Endothelial cell of umbilical vein (primary cell): Measurements from ENCODE around the gene TP73. TPM values are rescaled to one million over a fixed set of nuclear protein-coding genes. Genes with fewer than 3 reads are reported as not detected.

ENCODE experiments used
- BruUV-seq: library from RNA; stranded (reverse); fragments of 400-500 nt; replicated peaks from 2 replicates; lab custom pipeline; 2021; lab: Mats Ljungman, UMichigan
- CTCF ChIA-PET: fragments of 300-600, 350-600 bp; sonication (Branson Sonifier 250); formaldehyde crosslinking; loops from one replicate; lab custom pipeline; 2021; ENCODE audit warnings: antibody characterized with exemption, inconsistent platforms; lab: Charles Lee
- POLR2A ChIA-PET: fragments of 300-600, 350-600 bp; sonication (Branson Sonifier 250); formaldehyde crosslinking; loops from one replicate; lab custom pipeline; 2021; ENCODE audit warnings: antibody characterized with exemption, inconsistent platforms; lab: Charles Lee
- DNase-seq: peaks from one replicate; pipeline ENCODE4 v3.0.0-alpha.2; 2011; ENCODE audit warnings: low read depth, low spot score
- FAIRE-seq: peaks from 2 replicates; lab custom pipeline; 2011; peaks lifted over from hg19 to GRCh38; lab: Jason Lieb, UNC
- H2AFZ ChIP-seq: 2 replicates; pipeline ENCODE4 v1.6.0; 2012; ENCODE audit warnings: low read depth, low read length, control low read depth, inconsistent platforms
- H3K27ac ChIP-seq: 2 replicates; pipeline ENCODE4 v1.5.1; 2011; ENCODE audit warnings: low read depth, mild to moderate bottlenecking, control low read depth, low read length, moderate library complexity; ENCODE audit not compliant: insufficient read depth
- H3K27me3 ChIP-seq, 2 experiments: 2 replicates each; pipeline versions ENCODE4 v1.6.0 to v1.6.1; 2011; ENCODE audit warnings: low read length in 2 of 2, mixed read lengths in 1 of 2; ENCODE audit not compliant: control insufficient read depth in 2 of 2, insufficient read depth in 2 of 2
- H3K36me3 ChIP-seq, 2 experiments: 2 replicates in 1 of 2; 3 replicates in 1 of 2; pipeline ENCODE4 v1.5.1; 2011; ENCODE audit warnings: low read length in 2 of 2, mild to moderate bottlenecking in 1 of 2, moderate library complexity in 1 of 2; ENCODE audit not compliant: control insufficient read depth in 2 of 2, insufficient read depth in 2 of 2; ENCODE audit errors: extremely low read depth in 1 of 2
- H3K4me1 ChIP-seq: 3 replicates; pipeline ENCODE4 v1.5.1; 2011; ENCODE audit warnings: mild to moderate bottlenecking, low read length; ENCODE audit not compliant: control insufficient read depth, insufficient read depth; ENCODE audit errors: extremely low read depth
- H3K4me2 ChIP-seq: 2 replicates; pipeline ENCODE4 v1.6.1; 2011; ENCODE audit warnings: low read length, control low read depth, mixed read lengths; ENCODE audit not compliant: insufficient read depth
- H3K4me3 ChIP-seq, 3 experiments: fragments of 200-600 bp in 1 of 3; sonication (generic), shearing (Covaris generic) in 1 of 3; replicated peaks in 1 of 3; 2 replicates each; pipeline ENCODE4 v1.5.1; 2011 to 2016; ENCODE audit warnings: control low read depth in 3 of 3, low read length in 3 of 3, mild to moderate bottlenecking in 2 of 3, inconsistent platforms in 1 of 3, low read depth in 1 of 3, moderate library complexity in 1 of 3; ENCODE audit not compliant: insufficient read depth in 1 of 3
- H3K79me2 ChIP-seq: 2 replicates; pipeline ENCODE4 v1.6.0; 2012; ENCODE audit warnings: low read length, inconsistent platforms; ENCODE audit not compliant: control insufficient read depth, insufficient read depth
- H3K9ac ChIP-seq: replicated peaks from 2 replicates; pipeline ENCODE3; 2011; ENCODE audit warnings: low read length, control low read depth; ENCODE audit not compliant: insufficient read depth; ENCODE audit errors: extremely low read depth
- H3K9me1 ChIP-seq: replicated peaks from 3 replicates; pipeline ENCODE4 v1.6.0; 2011; ENCODE audit warnings: mild to moderate bottlenecking, low read length; ENCODE audit not compliant: control insufficient read depth, insufficient read depth; ENCODE audit errors: extremely low read depth
- H3K9me3 ChIP-seq: replicated peaks from 2 replicates; pipeline ENCODE4 v1.5.1; 2012; ENCODE audit warnings: low read length, inconsistent platforms; ENCODE audit not compliant: control insufficient read depth, insufficient read depth
- H4K20me1 ChIP-seq: replicated peaks from 2 replicates; pipeline ENCODE3; 2011; ENCODE audit warnings: mild to moderate bottlenecking, low read length; ENCODE audit not compliant: control insufficient read depth, insufficient read depth; ENCODE audit errors: extremely low read depth
- EZH2 ChIP-seq: IDR thresholded peaks from 2 replicates; pipeline ENCODE4 v1.6.1; 2012; ENCODE audit warnings: borderline replicate concordance, low read depth, mild to moderate bottlenecking, moderate library complexity, low read length, inconsistent platforms; ENCODE audit not compliant: severe bottlenecking
- FOS ChIP-seq: IDR thresholded peaks from 2 replicates; pipeline ENCODE4 v1.6.1; 2011; ENCODE audit warnings: mild to moderate bottlenecking, low read length, moderate library complexity, borderline replicate concordance; ENCODE audit not compliant: insufficient read depth
- GATA2 ChIP-seq: IDR thresholded peaks from 2 replicates; pipeline ENCODE4 v1.7.0; 2011; ENCODE audit warnings: low read depth, mild to moderate bottlenecking, moderate library complexity, mixed read lengths, low read length; ENCODE audit not compliant: insufficient read length, insufficient read depth
- JUN ChIP-seq: IDR thresholded peaks from 2 replicates; pipeline ENCODE4 v1.6.1; 2011; ENCODE audit warnings: borderline replicate concordance, low read depth; ENCODE audit not compliant: insufficient read length, insufficient read depth
- MYC ChIP-seq: IDR thresholded peaks from one replicate; pipeline ENCODE4 v1.6.1; 2011; ENCODE audit warnings: mild to moderate bottlenecking, low read depth, low read length
- POLR2A ChIP-seq: IDR thresholded peaks from 2 replicates; pipeline ENCODE4 v1.6.1; 2012; ENCODE audit warnings: low read depth, mild to moderate bottlenecking, control low read depth, low read length
- POLR2AphosphoS5 ChIP-seq: IDR thresholded peaks from 2 replicates; pipeline ENCODE4 v1.6.1; 2012; ENCODE audit warnings: low read depth, mild to moderate bottlenecking, control low read depth, low read length, moderate library complexity; ENCODE audit not compliant: insufficient read depth
- dilution Hi-C: fragments of 300-500 bp; cut with MboI; formaldehyde crosslinking; loops from one replicate; pipeline ENCODE4 v1.15.0; 2019; ENCODE audit warnings: low sequenced_read_pairs; ENCODE audit not compliant: extremely low pct_ligation_motif_present
- intact Hi-C: fragments of 100-400 bp; cut with micrococcal nuclease; formaldehyde crosslinking; loops from one replicate; pipeline ENCODE4 v1.10.0; 2022
- polyA plus RNA-seq, 4 experiments: library from polyadenylated mRNA; depleted of rRNA in 3 of 4; stranded (reverse) in 3 of 4; unstranded in 1 of 4; fragments of >200 nt; gene quantifications; 2 replicates each; pipeline versions ENCODE4 v1.2.1 to v1.2.3, GENCODE V29; 2011 to 2012; ENCODE audit warnings: missing spikeins in 1 of 4
- total RNA-seq: library from RNA; stranded (reverse); gene quantifications from 2 replicates; pipeline ENCODE4 v1.2.3, GENCODE V29; 2021
- TF ChIP-seq, protein P1 (sequence below): IDR thresholded peaks from 2 replicates; pipeline ENCODE4 v1.6.1; 2011; ENCODE audit not compliant: insufficient read depth, insufficient read length
- TF ChIP-seq, protein P2 (sequence below), 2 donors: IDR thresholded peaks; 1 replicate in 1 of 2; 2 replicates in 1 of 2; pipeline ENCODE4 v1.5.1; 2011; ENCODE audit warnings: low read length in 2 of 2, mild to moderate bottlenecking in 2 of 2, moderate library complexity in 2 of 2, control low read depth in 1 of 2, inconsistent platforms in 1 of 2, low read depth in 1 of 2; ENCODE audit not compliant: insufficient read depth in 1 of 2; ENCODE audit errors: extremely low read depth in 1 of 2

The TP73 gene
- total and polyA plus RNA-seq, 2 donors (not counting 3 experiments of a cell fraction or from before 2014, with no cell fraction given), result 0.03 to 0.15 TPM

DNA sequence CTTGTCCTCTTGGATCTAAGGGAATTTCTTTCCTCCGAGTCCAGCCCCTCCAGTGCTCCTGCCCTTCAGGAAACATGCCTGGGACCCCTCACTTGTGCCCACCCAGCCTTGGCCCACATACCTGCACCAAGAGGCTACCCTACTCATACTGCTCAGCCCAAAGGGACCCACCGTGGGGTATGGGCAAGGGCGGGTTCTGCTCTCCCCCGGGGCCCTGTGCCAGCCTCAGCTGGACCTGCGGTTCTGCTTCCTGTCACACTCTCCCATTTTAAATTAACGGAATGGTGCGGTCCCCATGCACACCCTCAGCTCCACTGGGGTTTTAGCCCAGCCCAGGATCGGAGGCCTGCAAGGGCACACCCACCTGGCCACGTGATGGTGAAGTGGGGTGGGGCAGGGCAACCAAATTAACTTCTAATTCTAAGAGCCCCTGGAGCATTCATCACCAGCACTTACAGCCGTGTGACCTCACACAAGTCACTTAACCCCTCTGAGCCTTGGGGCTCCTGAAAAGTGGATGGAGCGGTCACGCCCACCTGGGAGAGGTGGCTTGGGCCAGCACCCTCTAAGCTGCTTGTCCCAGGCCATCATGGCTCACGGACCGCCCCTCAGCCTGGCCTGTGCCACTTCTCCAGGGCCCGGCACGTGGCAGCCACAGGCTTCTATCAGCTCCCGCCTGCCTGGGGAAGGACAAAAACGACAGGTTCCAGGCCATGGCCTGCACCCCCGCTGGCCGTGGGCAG is 28.3 kb downstream of the TP73 start:
- Histone ChIP-seq H3K9me3 (no peaks in the 10 kb centered on the region), H3K9me1 (no peaks in the 10 kb centered on the region), H3K4me1 (no peaks in the 10 kb centered on the region), H3K27ac (no peak overlapping the region), H3K4me2 (no peak overlapping the region), H2AFZ (no peak overlapping the region), H3K36me3 (no peaks in the 10 kb centered on the region), H4K20me1 (no peaks in the 10 kb centered on the region), H3K79me2 (no peaks in the 10 kb centered on the region), H3K27me3 (no peaks in the 10 kb centered on the region), H3K4me3 (no peak overlapping the region), H3K9ac (no peak overlapping the region)
- intact Hi-C loops, result no loop called here
- TF ChIP-seq MYC (no peak), FOS (no peak), EZH2 (no peak), POLR2A (no peak), POLR2AphosphoS5 (no peak), GATA2 (no peak), JUN (no peak)
- TF ChIP-seq, protein P1, sequence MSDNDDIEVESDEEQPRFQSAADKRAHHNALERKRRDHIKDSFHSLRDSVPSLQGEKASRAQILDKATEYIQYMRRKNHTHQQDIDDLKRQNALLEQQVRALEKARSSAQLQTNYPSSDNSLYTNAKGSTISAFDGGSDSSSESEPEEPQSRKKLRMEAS, result no peak
- TF ChIP-seq, protein P2, sequence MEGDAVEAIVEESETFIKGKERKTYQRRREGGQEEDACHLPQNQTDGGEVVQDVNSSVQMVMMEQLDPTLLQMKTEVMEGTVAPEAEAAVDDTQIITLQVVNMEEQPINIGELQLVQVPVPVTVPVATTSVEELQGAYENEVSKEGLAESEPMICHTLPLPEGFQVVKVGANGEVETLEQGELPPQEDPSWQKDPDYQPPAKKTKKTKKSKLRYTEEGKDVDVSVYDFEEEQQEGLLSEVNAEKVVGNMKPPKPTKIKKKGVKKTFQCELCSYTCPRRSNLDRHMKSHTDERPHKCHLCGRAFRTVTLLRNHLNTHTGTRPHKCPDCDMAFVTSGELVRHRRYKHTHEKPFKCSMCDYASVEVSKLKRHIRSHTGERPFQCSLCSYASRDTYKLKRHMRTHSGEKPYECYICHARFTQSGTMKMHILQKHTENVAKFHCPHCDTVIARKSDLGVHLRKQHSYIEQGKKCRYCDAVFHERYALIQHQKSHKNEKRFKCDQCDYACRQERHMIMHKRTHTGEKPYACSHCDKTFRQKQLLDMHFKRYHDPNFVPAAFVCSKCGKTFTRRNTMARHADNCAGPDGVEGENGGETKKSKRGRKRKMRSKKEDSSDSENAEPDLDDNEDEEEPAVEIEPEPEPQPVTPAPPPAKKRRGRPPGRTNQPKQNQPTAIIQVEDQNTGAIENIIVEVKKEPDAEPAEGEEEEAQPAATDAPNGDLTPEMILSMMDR (IDR thresholded peaks at IDR 0.05; ENCODE audit: extremely low read depth in 1 of 2, insufficient read depth in 1 of 2, low read depth in 1 of 2, low read length in 2 of 2), result no peak
- ChIA-PET POLR2A (no interaction called here), CTCF (interaction anchor here (1.4 to 1.9 kb wide), 2 partner anchors 44 to 47 kb away, joined by 3 to 7 read pairs; no protein-coding TSS in a partner anchor)
- no TSS peak for BruUV-seq
- dilution Hi-C loops, result no loop called here
- FAIRE-seq (no peak), DNase-seq (no peak)
